H1 (cell line): Measurements from ENCODE around the gene MUC13.

Source experiments
- ATF3 ChIP-seq: IDR thresholded peaks from 2 replicates; pipeline ENCODE4 v1.6.1; 2011; ENCODE audit warnings: low read depth, mild to moderate bottlenecking, low read length; ENCODE audit not compliant: insufficient read depth
- CTCF ChIP-seq, 3 experiments: IDR thresholded peaks; 1 replicate in 2 of 3; 2 replicates in 1 of 3; pipeline versions ENCODE4 v1.5.1 to v1.6.1; 2011; ENCODE audit warnings: low read length in 3 of 3, mild to moderate bottlenecking in 3 of 3, inconsistent platforms in 2 of 3, low read depth in 1 of 3, moderate library complexity in 1 of 3; ENCODE audit not compliant: insufficient read depth in 1 of 3; ENCODE audit errors: control extremely low read depth in 1 of 3
- HDAC2 ChIP-seq, 2 experiments: fragments of 300-600 bp in 1 of 2; sonication (generic) in 1 of 2; IDR thresholded peaks; 2 replicates each; pipeline ENCODE4 v1.6.1; 2011 to 2012; ENCODE audit warnings: low read depth in 2 of 2, low read length in 2 of 2, mild to moderate bottlenecking in 2 of 2, moderate library complexity in 2 of 2, borderline replicate concordance in 1 of 2, inconsistent platforms in 1 of 2
- NANOG ChIP-seq: IDR thresholded peaks from 2 replicates; pipeline ENCODE4 v1.6.1; 2011; ENCODE audit warnings: low read length, low read depth, mild to moderate bottlenecking, inconsistent platforms; ENCODE audit not compliant: insufficient read depth, poor library complexity, severe bottlenecking
- POLR2AphosphoS5 ChIP-seq: IDR thresholded peaks from 2 replicates; pipeline ENCODE4 v1.6.1; 2011; ENCODE audit warnings: low read depth, low read length
- RFX5 ChIP-seq: IDR thresholded peaks from 2 replicates; pipeline ENCODE4 v1.6.1; 2011; ENCODE audit warnings: low read depth, low read length, improper control_type of control experiment, borderline replicate concordance
- SIN3A ChIP-seq, 2 experiments: IDR thresholded peaks in 1 of 2; conservative IDR thresholded peaks in 1 of 2; 2 replicates each; pipeline ENCODE4 v1.6.1; 2011 to 2012; ENCODE audit warnings: low read length in 2 of 2, improper control_type of control experiment in 1 of 2, low read depth in 1 of 2, mild to moderate bottlenecking in 1 of 2
- SP2 ChIP-seq: IDR thresholded peaks from 2 replicates; pipeline ENCODE4 v1.6.1; 2012; ENCODE audit warnings: mild to moderate bottlenecking, low read length, inconsistent platforms
- SUZ12 ChIP-seq: fragments of 200-600 bp; sonication (generic); IDR thresholded peaks from 2 replicates; pipeline ENCODE4 v1.6.1; 2012; ENCODE audit warnings: mild to moderate bottlenecking, inconsistent platforms, low read length, moderate library complexity, mixed read lengths
- TAF7 ChIP-seq: optimal IDR thresholded peaks from 2 replicates; pipeline ENCODE3; 2011; ENCODE audit warnings: low read depth, mild to moderate bottlenecking, inconsistent platforms, low read length, moderate library complexity, borderline replicate concordance
- YY1 ChIP-seq: IDR thresholded peaks from 2 replicates; pipeline ENCODE4 v1.6.1; 2011; ENCODE audit warnings: low read depth, mild to moderate bottlenecking, low read length

GRCh38 chr3:124862006-124862405, 72.5 kb downstream of the MUC13 start:
- TF ChIP-seq YY1 (no peak), TAF7 (no peak), SUZ12 (no peak), CTCF (IDR thresholded peaks at IDR 0.05; ENCODE audit: control extremely low read depth in 1 of 3, insufficient read depth in 1 of 3, low read depth in 1 of 3, low read length in 3 of 3) (no peak), HDAC2 (IDR thresholded peaks at IDR 0.05; ENCODE audit: borderline replicate concordance in 1 of 2, low read depth in 2 of 2, low read length in 2 of 2) (no peak), NANOG (no peak), RFX5 (no peak), POLR2AphosphoS5 (no peak), SIN3A (conservative IDR thresholded peaks at IDR 0.05 in 1 of 2, IDR thresholded peaks at IDR 0.05 in 1 of 2; ENCODE audit: low read depth in 1 of 2, low read length in 2 of 2) (no peak), ATF3 (no peak), SP2 (no peak)
